HEK293 (cell line): ENCODE measurements around the gene CNOT11.
A peak's percentile ranks its signal among the peaks of the same experiment; 100 is the strongest.

Experiments
- CTCF ChIA-PET: fragments of 350-600 bp; formaldehyde crosslinking; extraction: SDS; loops from one replicate; lab custom pipeline; 2021; ENCODE audit warnings: antibody characterized with exemption; lab: Yijun Ruan, JAX
- POLR2A ChIA-PET: fragments of 300-600 bp; formaldehyde crosslinking; extraction: SDS; loops from one replicate; lab custom pipeline; 2020; ENCODE audit warnings: antibody characterized with exemption, inconsistent platforms; lab: Yijun Ruan, JAX
- H3K27ac ChIP-seq: fragments of 200-500 bp; sonication (Bioruptor generic); 2 replicates; pipeline ENCODE4 v1.5.1; 2014; ENCODE audit warnings: low read depth, low read length, control low read depth, inconsistent platforms; ENCODE audit errors: extremely low read depth
- H3K36me3 ChIP-seq, 2 experiments: fragments of 200-500 bp in 1 of 2; sonication (Bioruptor generic) in 1 of 2; 1 replicate in 1 of 2; 2 replicates in 1 of 2; pipeline ENCODE4 v1.5.1; 2014 to 2017; ENCODE audit warnings: inconsistent platforms in 2 of 2, low read length in 2 of 2; ENCODE audit not compliant: control insufficient read depth in 2 of 2, insufficient read depth in 1 of 2
- H3K4me1 ChIP-seq: fragments of 200-500 bp; sonication (Bioruptor generic); 2 replicates; pipeline ENCODE4 v1.5.1; 2014; ENCODE audit warnings: mild to moderate bottlenecking, low read length, inconsistent platforms; ENCODE audit not compliant: control insufficient read depth, insufficient read depth
- H3K4me3 ChIP-seq: 2 replicates; pipeline ENCODE4 v1.5.1; 2011; ENCODE audit warnings: low read depth, mild to moderate bottlenecking, control low read depth, low read length, moderate library complexity
- H3K9me3 ChIP-seq: fragments of 200-500 bp; sonication (Bioruptor generic); 2 replicates; pipeline ENCODE4 v1.5.1; 2014; ENCODE audit warnings: low read depth, low read length, inconsistent platforms; ENCODE audit not compliant: control insufficient read depth, insufficient read depth
- EGR2 ChIP-seq: fragments of 450-650 bp; formaldehyde crosslinking; IDR thresholded peaks from 2 replicates; pipeline ENCODE4 v1.5.1; 2016; ENCODE audit warnings: low read depth, missing biosample characterization, missing genetic modification characterization
- HOXA7 ChIP-seq: sonication (generic); formaldehyde crosslinking; IDR thresholded peaks from 2 replicates; pipeline ENCODE4 v1.8.1; 2022; ENCODE audit warnings: missing genetic modification reagents, borderline replicate concordance
- OVOL3 ChIP-seq: fragments of 450-650 bp; formaldehyde crosslinking; IDR thresholded peaks from 2 replicates; pipeline ENCODE4 v1.5.1; 2016; ENCODE audit warnings: missing biosample characterization, missing genetic modification characterization
- PRDM10 ChIP-seq: fragments of 450-650 bp; formaldehyde crosslinking; IDR thresholded peaks from 2 replicates; pipeline ENCODE4 v1.5.1; 2016; ENCODE audit warnings: missing biosample characterization, missing genetic modification characterization
- REST ChIP-seq: fragments of 450-650 bp; formaldehyde crosslinking; IDR thresholded peaks from 2 replicates; pipeline ENCODE4 v1.5.1; 2016; ENCODE audit warnings: missing biosample characterization, missing genetic modification characterization
- ZBTB17 ChIP-seq: fragments of 450-650 bp; formaldehyde crosslinking; IDR thresholded peaks from 2 replicates; pipeline ENCODE4 v1.5.1; 2016; ENCODE audit warnings: missing biosample characterization, missing genetic modification characterization
- ZBTB8A ChIP-seq: fragments of 450-650 bp; formaldehyde crosslinking; IDR thresholded peaks from 2 replicates; pipeline ENCODE4 v1.5.1; 2016; ENCODE audit warnings: missing biosample characterization, missing genetic modification characterization
- ZFHX2 ChIP-seq: fragments of 450-650 bp; formaldehyde crosslinking; conservative IDR thresholded peaks from 2 replicates; pipeline ENCODE4 v1.5.1; 2016; ENCODE audit warnings: missing biosample characterization, missing genetic modification characterization
- ZNF184 ChIP-seq: fragments of 450-650 bp; IDR thresholded peaks from 2 replicates; pipeline ENCODE4 v1.5.1; 2018; ENCODE audit warnings: missing biosample characterization, mild to moderate bottlenecking, missing genetic modification characterization
- ZNF335 ChIP-seq: fragments of 450-650 bp; formaldehyde crosslinking; conservative IDR thresholded peaks from 2 replicates; pipeline ENCODE4 v1.5.1; 2016; ENCODE audit warnings: missing biosample characterization, missing genetic modification characterization
- ZNF433 ChIP-seq: fragments of 450-650 bp; formaldehyde crosslinking; IDR thresholded peaks from 2 replicates; pipeline ENCODE4 v1.5.1; 2016; ENCODE audit warnings: missing biosample characterization, missing genetic modification characterization, low read depth
- ZNF514 ChIP-seq: fragments of 450-650 bp; formaldehyde crosslinking; IDR thresholded peaks from 2 replicates; pipeline ENCODE4 v1.5.1; 2016; ENCODE audit warnings: missing biosample characterization, missing genetic modification characterization
- ZNF600 ChIP-seq: fragments of 450-650 bp; formaldehyde crosslinking; IDR thresholded peaks from 2 replicates; pipeline ENCODE4 v1.5.1; 2016; ENCODE audit warnings: missing biosample characterization, missing genetic modification characterization

The CNOT11 gene

GRCh38 chr2:101306410-101306809 lies 53.7 kb downstream of the CNOT11 start:
- ChIA-PET CTCF (interaction anchor here (0.6 to 0.7 kb wide), 2 partner anchors 294 to 697 kb away, joined by 3 read pairs; no protein-coding TSS in a partner anchor), POLR2A (interaction anchor here (1.3 kb wide), 1 partner anchor 54 kb away, joined by 3 read pairs; no protein-coding TSS in a partner anchor)
- Histone ChIP-seq H3K36me3 (peaks cover 0 to 22% of the 10 kb centered on the region in 2 experiments; a peak in 2 of 3 replicates), H3K4me1 (0 out of 2 replicates have a peak, but pooled peaks cover 3% of the 10 kb centered on the region), H3K27ac (no peak overlapping the region), H3K9me3 (no peaks in the 10 kb centered on the region), H3K4me3 (peak overlapping the region; percentile 81)
- TF ChIP-seq EGR2 (peak; percentile 90), ZNF433 (tag by site-specific recombination) (no peak), ZBTB17 (tag by site-specific recombination) (no peak), ZNF600 (tag by site-specific recombination) (peak; percentile 48), ZFHX2 (tag by site-specific recombination) (peak; percentile 89)

- Histone ChIP-seq H3K27ac (peak overlapping the region; percentile 76; the same call in 1 of the 2 replicates), H3K4me1 (0 out of 2 replicates have a peak, but pooled peaks cover 3% of the 10 kb centered on the region), H3K4me3 (peak overlapping the region; percentile 81), H3K36me3 (peaks cover 0 to 16% of the 10 kb centered on the region in 2 experiments; a peak in 2 of 3 replicates), H3K9me3 (no peaks in the 10 kb centered on the region)
- ChIA-PET CTCF (no interaction called here), POLR2A (interaction anchor here (1.1 kb wide), 1 partner anchor 275 kb away, joined by 3 read pairs; no protein-coding TSS in a partner anchor)
- no peak for TF ChIP-seq ZNF514 (tag by site-specific recombination)
- 0 out of 2 replicates have a peak, but pooled peaks have one; percentile 39 for TF ChIP-seq ZBTB17 (tag by site-specific recombination)
These were observed 54.8 kb downstream of the CNOT11 start for GRCh38 chr2:101307503-101307902.

- Histone ChIP-seq H3K4me3 (peak overlapping the region; percentile 81), H3K9me3 (no peaks in the 10 kb centered on the region), H3K36me3 (peaks cover 0 to 14% of the 10 kb centered on the region in 2 experiments; a peak in 2 of 3 replicates), H3K27ac (peak overlapping the region; percentile 76; the same call in 1 of the 2 replicates), H3K4me1 (0 out of 2 replicates have a peak, but pooled peaks cover 3% of the 10 kb centered on the region)
- no peak for TF ChIP-seq OVOL3 (tag by site-specific recombination)
- TF ChIP-seq ZNF184 (tag by site-specific recombination) = no peak
- TF ChIP-seq ZFHX2 (tag by site-specific recombination) = peak; percentile 63; the same call in 1 of the 2 replicates
- TF ChIP-seq PRDM10 (tag by site-specific recombination) = no peak
- TF ChIP-seq HOXA7 (CRISPR knock-in tag) = 0 out of 2 replicates have a peak, but pooled peaks have one; percentile 55
- TF ChIP-seq REST (tag by site-specific recombination) = 0 out of 2 replicates have a peak, but pooled peaks have one; percentile 6
- peak; percentile 88 for TF ChIP-seq ZBTB8A (tag by site-specific recombination)
- peak; percentile 41 for TF ChIP-seq ZNF335
- ChIA-PET CTCF (interaction anchor here (1.2 kb wide), 1 partner anchor 79 kb away, joined by 3 read pairs; the partner anchor contains the start of gene CREG2), POLR2A (interaction anchor here (0.6 to 1.5 kb wide), 15 partner anchors 9 to 746 kb away, joined by 3 to 10 read pairs (median 5); partner anchors contain the start of genes CNOT11 and PDCL3)
These were observed 55.3 kb downstream of the CNOT11 start for GRCh38 chr2:101307950-101308431.
